IMR-90 (cell line): ENCODE measurements around the gene PLXNC1. TPM values are rescaled to one million over a fixed set of nuclear protein-coding genes. Genes with fewer than 3 reads are reported as not detected.

Source experiments
- ATAC-seq: fragments of 200-7000 bp; cut with Tn5 transposase; 2 replicates; pipeline ENCODE4 v1.9.1; 2020; ENCODE audit warnings: low read depth, mild to moderate bottlenecking, moderate library complexity
- BruUV-seq: library from RNA; stranded (reverse); fragments of 400-500 nt; replicated peaks from 2 replicates; lab custom pipeline; 2021; lab: Mats Ljungman, UMichigan
- CTCF ChIA-PET: fragments of 300-600 bp; formaldehyde crosslinking; extraction: SDS; loops from one replicate; lab custom pipeline; 2021; ENCODE audit warnings: antibody characterized with exemption; lab: Yijun Ruan, JAX
- POLR2A ChIA-PET: fragments of 300-600 bp; sonication (Branson Sonifier 250); formaldehyde crosslinking; loops from one replicate; lab custom pipeline; 2022; ENCODE audit warnings: antibody characterized with exemption; ENCODE audit not compliant: unreplicated experiment; lab: Charles Lee
- DNase-seq: peaks from one replicate; pipeline ENCODE4 v3.0.0; 2013
- H2AFZ ChIP-seq: replicated peaks from 2 replicates; pipeline ENCODE3; 2013; ENCODE audit warnings: low read length, mild to moderate bottlenecking; ENCODE audit not compliant: poor library complexity
- H2AK5ac ChIP-seq: 2 replicates; pipeline ENCODE4 v1.6.1; 2013; ENCODE audit warnings: low read depth, low read length, inconsistent platforms
- H2AK9ac ChIP-seq: replicated peaks from 2 replicates; pipeline ENCODE3; 2013; ENCODE audit warnings: mild to moderate bottlenecking, low read depth, low read length, moderate library complexity; ENCODE audit not compliant: poor library complexity
- H2BK120ac ChIP-seq: 2 replicates; pipeline ENCODE4 v1.6.1; 2013; ENCODE audit warnings: low read depth, low read length, inconsistent platforms
- H2BK15ac ChIP-seq: 3 replicates; pipeline ENCODE4 v1.6.1; 2013; ENCODE audit warnings: low read depth, low read length, inconsistent platforms
- H2BK20ac ChIP-seq: 2 replicates; pipeline ENCODE4 v1.6.1; 2013; ENCODE audit warnings: low read depth, mild to moderate bottlenecking, inconsistent platforms, low read length, moderate library complexity
- H2BK5ac ChIP-seq: 2 replicates; pipeline ENCODE4 v1.6.1; 2013; ENCODE audit warnings: mild to moderate bottlenecking, low read depth, low read length, inconsistent platforms; ENCODE audit not compliant: poor library complexity, severe bottlenecking
- H3K14ac ChIP-seq: replicated peaks from 2 replicates; pipeline ENCODE4 v1.6.1; 2013; ENCODE audit warnings: low read depth, low read length, inconsistent platforms
- H3K18ac ChIP-seq: 2 replicates; pipeline ENCODE4 v1.6.1; 2013; ENCODE audit warnings: low read depth, low read length, control low read depth
- H3K23ac ChIP-seq: 2 replicates; pipeline ENCODE4 v1.6.1; 2013; ENCODE audit warnings: low read depth, low read length, inconsistent platforms
- H3K27ac ChIP-seq: 2 replicates; pipeline ENCODE4 v1.5.1; 2013; ENCODE audit warnings: mild to moderate bottlenecking, control low read depth, low read length; ENCODE audit not compliant: insufficient read depth
- H3K27me3 ChIP-seq: 2 replicates; pipeline ENCODE4 v1.6.1; 2013; ENCODE audit warnings: low read length; ENCODE audit not compliant: control insufficient read depth, insufficient read depth
- H3K36me3 ChIP-seq: 2 replicates; pipeline ENCODE4 v1.6.1; 2013; ENCODE audit warnings: low read length, mixed read lengths; ENCODE audit not compliant: control insufficient read depth, insufficient read depth
- H3K4ac ChIP-seq: 2 replicates; pipeline ENCODE4 v1.6.1; 2013; ENCODE audit warnings: low read depth, low read length, inconsistent platforms
- H3K4me1 ChIP-seq: 2 replicates; pipeline ENCODE4 v1.6.1; 2013; ENCODE audit warnings: low read length, mixed read lengths; ENCODE audit not compliant: control insufficient read depth, insufficient read depth
- H3K4me2 ChIP-seq: 2 replicates; pipeline ENCODE4 v1.6.1; 2013; ENCODE audit warnings: low read depth, mild to moderate bottlenecking, control low read depth, low read length, moderate library complexity
- H3K4me3 ChIP-seq: 2 replicates; pipeline ENCODE4 v1.5.1; 2013; ENCODE audit warnings: low read depth, mild to moderate bottlenecking, control low read depth, low read length, moderate library complexity; ENCODE audit not compliant: insufficient read depth
- H3K56ac ChIP-seq: 2 replicates; pipeline ENCODE4 v1.6.1; 2013; ENCODE audit warnings: low read length, inconsistent platforms; ENCODE audit not compliant: insufficient read depth; ENCODE audit errors: extremely low read depth
- H3K79me1 ChIP-seq, 2 experiments: 2 replicates each; pipeline ENCODE4 v1.6.1; 2013; ENCODE audit warnings: low read length in 2 of 2, inconsistent platforms in 1 of 2, low read depth in 1 of 2
- H3K9ac ChIP-seq: 2 replicates; pipeline ENCODE4 v1.6.1; 2013; ENCODE audit warnings: low read depth, low read length, control low read depth
- H3K9me1 ChIP-seq: 2 replicates; pipeline ENCODE4 v1.6.1; 2013; ENCODE audit warnings: low read length, inconsistent platforms; ENCODE audit not compliant: insufficient read depth
- H3K9me3 ChIP-seq: 2 replicates; pipeline ENCODE4 v1.6.1; 2013; ENCODE audit warnings: low read length; ENCODE audit not compliant: control insufficient read depth, insufficient read depth
- H4K20me1 ChIP-seq: 2 replicates; pipeline ENCODE4 v1.6.1; 2013; ENCODE audit warnings: low read length, inconsistent platforms; ENCODE audit not compliant: insufficient read depth
- H4K5ac ChIP-seq: 2 replicates; pipeline ENCODE4 v1.6.1; 2013; ENCODE audit warnings: mild to moderate bottlenecking, low read depth, low read length, control low read depth
- H4K8ac ChIP-seq, 2 experiments: 2 replicates each; pipeline ENCODE4 v1.6.1; 2013; ENCODE audit warnings: low read depth in 2 of 2, low read length in 2 of 2, control low read depth in 1 of 2, inconsistent platforms in 1 of 2
- H4K91ac ChIP-seq: 2 replicates; pipeline ENCODE4 v1.6.1; 2013; ENCODE audit warnings: low read depth, low read length, inconsistent platforms; ENCODE audit not compliant: insufficient read depth
- BHLHE40 ChIP-seq: fragments of 150-350 bp; IDR thresholded peaks from 2 replicates; pipeline ENCODE4 v1.6.1; 2016; ENCODE audit warnings: mild to moderate bottlenecking, low read depth, low read length
- CHD1 ChIP-seq: IDR thresholded peaks from 2 replicates; pipeline ENCODE4 v1.6.1; 2012; ENCODE audit warnings: low read depth, low read length, improper control_type of control experiment
- FOS ChIP-seq: fragments of 150-350 bp; IDR thresholded peaks from 2 replicates; pipeline ENCODE4 v1.6.1; 2016; ENCODE audit warnings: low read depth, low read length
- MAFK ChIP-seq: IDR thresholded peaks from 2 replicates; pipeline ENCODE4 v1.6.1; 2012; ENCODE audit warnings: low read depth, low read length, improper control_type of control experiment
- MXI1 ChIP-seq: IDR thresholded peaks from 2 replicates; pipeline ENCODE4 v1.6.1; 2012; ENCODE audit warnings: low read depth, mild to moderate bottlenecking, low read length, moderate library complexity, borderline replicate concordance
- NFE2L2 ChIP-seq: fragments of 150-350 bp; IDR thresholded peaks from 2 replicates; pipeline ENCODE4 v1.6.1; 2016; ENCODE audit warnings: low read depth, mild to moderate bottlenecking, low read length
- POLR2A ChIP-seq: IDR thresholded peaks from 2 replicates; pipeline ENCODE4 v1.6.1; 2012; ENCODE audit warnings: mild to moderate bottlenecking, low read depth, low read length
- RCOR1 ChIP-seq: IDR thresholded peaks from 2 replicates; pipeline ENCODE4 v1.6.1; 2012; ENCODE audit warnings: mild to moderate bottlenecking, low read length, improper control_type of control experiment; ENCODE audit not compliant: insufficient replicate concordance
- RFX5 ChIP-seq: IDR thresholded peaks from 2 replicates; pipeline ENCODE4 v1.8.0; 2012; ENCODE audit warnings: low read depth, mild to moderate bottlenecking, low read length, moderate library complexity
- SMC3 ChIP-seq: fragments of 150-350 bp; IDR thresholded peaks from 2 replicates; pipeline ENCODE4 v1.6.1; 2016; ENCODE audit warnings: low read depth, mild to moderate bottlenecking, antibody characterized with exemption, low read length, moderate library complexity
- WGBS, 2 experiments: methylation state at CpG; one replicate each; pipeline versions ENCODE4 v1.1.5 to v1.1.7; 2013; ENCODE audit warnings: missing lambda C conversion rate in 2 of 2; ENCODE audit not compliant: insufficient read length in 1 of 2; ENCODE audit errors: extremely low coverage in 2 of 2; 5-methylcytosine and 5-hydroxymethylcytosine counted together
- dilution Hi-C: fragments of 300-500 bp; cut with HindIII; formaldehyde crosslinking; loops from one replicate; pipeline ENCODE4 v1.14.3; 2018; ENCODE audit warnings: low sequenced_read_pairs; ENCODE audit not compliant: unreplicated experiment
- in situ Hi-C: fragments of 300-500 bp; cut with MboI; formaldehyde crosslinking; loops from 3 replicates; pipeline ENCODE4 v1.14.3; 2019; ENCODE audit warnings: low sequenced_read_pairs, inconsistent platforms, mixed read lengths
- intact Hi-C: fragments of 100-400 bp; cut with micrococcal nuclease; formaldehyde crosslinking; loops from 2 replicates; pipeline ENCODE4 v1.10.0; 2022
- polyA plus RNA-seq, 3 experiments: library from polyadenylated mRNA; depleted of rRNA; stranded (reverse); fragments of >200 nt; gene quantifications; 2 replicates each; pipeline ENCODE4 v1.2.3, GENCODE V29; 2012; ENCODE audit warnings: low replicate concordance in 1 of 3
- total RNA-seq: library from RNA; depleted of rRNA; stranded (reverse); fragments of >200 nt; gene quantifications from 2 replicates; pipeline ENCODE4 v1.2.3, GENCODE V29; 2012
- TF ChIP-seq, protein P1 (sequence below): fragments of 150-350 bp; IDR thresholded peaks from 2 replicates; pipeline ENCODE4 v1.6.1; 2017; ENCODE audit warnings: mild to moderate bottlenecking, antibody characterized with exemption, low read length, low read depth
- TF ChIP-seq, protein P2 (sequence below): conservative IDR thresholded peaks from 2 replicates; pipeline ENCODE4 v1.5.1; 2012; ENCODE audit warnings: mild to moderate bottlenecking, low read depth, low read length, improper control_type of control experiment
- TF ChIP-seq, protein P3 (sequence below): fragments of 150-350 bp; IDR thresholded peaks from 2 replicates; pipeline ENCODE4 v1.6.1; 2016; ENCODE audit warnings: low read depth, mild to moderate bottlenecking, low read length, moderate library complexity, borderline replicate concordance

The PLXNC1 gene
- total and polyA plus RNA-seq, 2 of the 4 experiments (the other 2 are of a cell fraction), result 1.0 to 1.6 TPM

DNA sequence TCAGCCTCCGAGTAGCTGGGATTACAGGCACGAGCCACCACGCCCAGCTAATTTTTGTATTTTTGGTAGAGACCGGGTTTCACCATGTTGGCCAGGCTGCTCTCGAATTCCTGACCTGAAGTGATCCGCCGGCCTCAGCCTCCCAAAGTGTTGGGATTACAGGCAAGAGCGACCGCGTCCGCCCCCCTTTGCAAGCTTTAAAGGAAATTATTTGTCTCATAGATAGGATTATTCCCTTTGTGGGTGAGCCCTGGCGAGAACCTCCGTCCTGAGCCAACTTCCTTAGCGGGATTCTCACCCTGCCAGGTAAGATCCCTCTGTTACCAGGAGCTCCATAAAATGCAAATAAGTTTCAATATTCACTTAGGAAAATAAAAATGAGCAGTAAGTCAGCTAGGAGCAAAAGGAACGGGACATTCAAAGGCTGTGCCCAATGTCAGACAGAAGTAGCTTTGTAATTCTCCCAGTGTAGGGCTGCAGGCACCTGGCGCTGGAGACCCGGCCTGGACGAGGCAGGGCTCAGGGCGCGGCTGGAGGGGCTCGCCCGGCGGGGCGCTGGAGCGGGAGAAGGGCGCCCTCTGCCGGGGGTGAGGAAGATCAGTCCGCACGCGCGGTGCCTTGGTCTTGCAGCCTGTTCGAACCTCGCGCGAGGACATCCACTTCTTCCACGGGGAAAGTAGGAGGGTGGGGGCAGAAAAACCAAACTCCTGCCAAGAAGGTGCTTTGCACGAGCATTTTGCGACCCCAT is 47.2 kb upstream of the PLXNC1 start:
- ChIA-PET POLR2A (interaction anchor here (0.5 kb wide), 1 partner anchor 510 kb away, joined by 3 read pairs; no protein-coding TSS in a partner anchor), CTCF (interaction anchor here (0.6 to 4.6 kb wide), 31 partner anchors 10 to 1118 kb away, joined by 3 to 46 read pairs (median 4); no protein-coding TSS in a partner anchor)
- Histone ChIP-seq H3K9ac (peak overlapping the region; percentile 57), H2AK5ac (peak overlapping the region; percentile 57; the same call in 1 of the 2 replicates), H2BK15ac (peak overlapping the region; percentile 47; the same call in 2 of the 3 replicates), H3K4me2 (peak overlapping the region; percentile 85), H3K9me1 (peaks cover 10% of the 10 kb centered on the region), H4K5ac (no peak overlapping the region; the same call in 1 of the 2 replicates), H2BK5ac (no peak overlapping the region), H3K36me3 (no peaks in the 10 kb centered on the region), H3K4ac (peak overlapping the region; percentile 81), H3K4me3 (peak overlapping the region; percentile 53), H3K18ac (no peak overlapping the region), H2AFZ (peak overlapping the region; percentile 93), H3K27ac (peak overlapping the region; percentile 27; the same call in 1 of the 2 replicates), H3K56ac (peak overlapping the region; percentile 19; the same call in 1 of the 2 replicates), H3K9me3 (no peaks in the 10 kb centered on the region), H4K20me1 (no peaks in the 10 kb centered on the region), H3K14ac (peak overlapping the region; percentile 81), H4K91ac (peak overlapping the region; percentile 68), H3K4me1 (peaks cover 10% of the 10 kb centered on the region), H2AK9ac (peak overlapping the region; percentile 6), H3K79me1 (peaks cover 4 to 12% of the 10 kb centered on the region in 2 experiments; a peak in 3 of 4 replicates), H2BK120ac (peak overlapping the region; percentile 84), H4K8ac (peak overlapping the region; percentile 34 to 82), H3K27me3 (no peaks in the 10 kb centered on the region), H2BK20ac (peak overlapping the region; percentile 85; the same call in 1 of the 2 replicates), H3K23ac (peak overlapping the region; percentile 57; the same call in 1 of the 2 replicates)
- ATAC-seq, result peak; percentile 75
- intact Hi-C loops, result loop anchor here (1.0 to 10.0 kb wide), 8 partner anchors 109 to 1116 kb away; partner anchors contain the start of gene CRADD
- WGBS, 2 experiments, result 0% methylated on average over 2 of the region's 38 CpGs; no CpG with 5 or more reads in 1 of the 2 experiments
- in situ Hi-C loops, result loop anchor here (5.0 to 25.0 kb wide), 4 partner anchors 334 to 1114 kb away; no protein-coding TSS in a partner anchor
- dilution Hi-C loops, result no loop called here
- peak; percentile 58 for DNase-seq
- no TSS peak for BruUV-seq
- TF ChIP-seq CHD1, result no peak
- peak; percentile 92 for TF ChIP-seq SMC3
- no peak for TF ChIP-seq MAFK
- no peak for TF ChIP-seq FOS
- peak; percentile 41; the same call in 1 of the 2 replicates for TF ChIP-seq BHLHE40
- TF ChIP-seq, protein P1, sequence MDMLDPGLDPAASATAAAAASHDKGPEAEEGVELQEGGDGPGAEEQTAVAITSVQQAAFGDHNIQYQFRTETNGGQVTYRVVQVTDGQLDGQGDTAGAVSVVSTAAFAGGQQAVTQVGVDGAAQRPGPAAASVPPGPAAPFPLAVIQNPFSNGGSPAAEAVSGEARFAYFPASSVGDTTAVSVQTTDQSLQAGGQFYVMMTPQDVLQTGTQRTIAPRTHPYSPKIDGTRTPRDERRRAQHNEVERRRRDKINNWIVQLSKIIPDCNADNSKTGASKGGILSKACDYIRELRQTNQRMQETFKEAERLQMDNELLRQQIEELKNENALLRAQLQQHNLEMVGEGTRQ, result no peak
- TF ChIP-seq, protein P2, sequence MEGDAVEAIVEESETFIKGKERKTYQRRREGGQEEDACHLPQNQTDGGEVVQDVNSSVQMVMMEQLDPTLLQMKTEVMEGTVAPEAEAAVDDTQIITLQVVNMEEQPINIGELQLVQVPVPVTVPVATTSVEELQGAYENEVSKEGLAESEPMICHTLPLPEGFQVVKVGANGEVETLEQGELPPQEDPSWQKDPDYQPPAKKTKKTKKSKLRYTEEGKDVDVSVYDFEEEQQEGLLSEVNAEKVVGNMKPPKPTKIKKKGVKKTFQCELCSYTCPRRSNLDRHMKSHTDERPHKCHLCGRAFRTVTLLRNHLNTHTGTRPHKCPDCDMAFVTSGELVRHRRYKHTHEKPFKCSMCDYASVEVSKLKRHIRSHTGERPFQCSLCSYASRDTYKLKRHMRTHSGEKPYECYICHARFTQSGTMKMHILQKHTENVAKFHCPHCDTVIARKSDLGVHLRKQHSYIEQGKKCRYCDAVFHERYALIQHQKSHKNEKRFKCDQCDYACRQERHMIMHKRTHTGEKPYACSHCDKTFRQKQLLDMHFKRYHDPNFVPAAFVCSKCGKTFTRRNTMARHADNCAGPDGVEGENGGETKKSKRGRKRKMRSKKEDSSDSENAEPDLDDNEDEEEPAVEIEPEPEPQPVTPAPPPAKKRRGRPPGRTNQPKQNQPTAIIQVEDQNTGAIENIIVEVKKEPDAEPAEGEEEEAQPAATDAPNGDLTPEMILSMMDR, result peak; percentile 85
- TF ChIP-seq RCOR1, result no peak
- TF ChIP-seq MXI1, result 0 out of 2 replicates have a peak, but pooled peaks have one; percentile 27
- TF ChIP-seq RFX5, result no peak
- no peak for TF ChIP-seq POLR2A
- TF ChIP-seq NFE2L2, result no peak
- TF ChIP-seq, protein P3, sequence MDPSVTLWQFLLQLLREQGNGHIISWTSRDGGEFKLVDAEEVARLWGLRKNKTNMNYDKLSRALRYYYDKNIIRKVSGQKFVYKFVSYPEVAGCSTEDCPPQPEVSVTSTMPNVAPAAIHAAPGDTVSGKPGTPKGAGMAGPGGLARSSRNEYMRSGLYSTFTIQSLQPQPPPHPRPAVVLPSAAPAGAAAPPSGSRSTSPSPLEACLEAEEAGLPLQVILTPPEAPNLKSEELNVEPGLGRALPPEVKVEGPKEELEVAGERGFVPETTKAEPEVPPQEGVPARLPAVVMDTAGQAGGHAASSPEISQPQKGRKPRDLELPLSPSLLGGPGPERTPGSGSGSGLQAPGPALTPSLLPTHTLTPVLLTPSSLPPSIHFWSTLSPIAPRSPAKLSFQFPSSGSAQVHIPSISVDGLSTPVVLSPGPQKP, result no peak
